AG08395 (cell line): ENCODE measurements around the gene CKS1B.

Source experiments
- DNase-seq: peaks from one replicate; pipeline ENCODE4 v3.0.0; 2012; ENCODE audit warnings: mixed read lengths, low spot score

CKS1B gene

GRCh38 chr1:155015527-155016230 lies 41.2 kb downstream of the CKS1B start:
- DNase-seq: no peak

GRCh38 chr1:155016231-155016831 lies 41.9 kb downstream of the CKS1B start:
- no peak for DNase-seq

DNA sequence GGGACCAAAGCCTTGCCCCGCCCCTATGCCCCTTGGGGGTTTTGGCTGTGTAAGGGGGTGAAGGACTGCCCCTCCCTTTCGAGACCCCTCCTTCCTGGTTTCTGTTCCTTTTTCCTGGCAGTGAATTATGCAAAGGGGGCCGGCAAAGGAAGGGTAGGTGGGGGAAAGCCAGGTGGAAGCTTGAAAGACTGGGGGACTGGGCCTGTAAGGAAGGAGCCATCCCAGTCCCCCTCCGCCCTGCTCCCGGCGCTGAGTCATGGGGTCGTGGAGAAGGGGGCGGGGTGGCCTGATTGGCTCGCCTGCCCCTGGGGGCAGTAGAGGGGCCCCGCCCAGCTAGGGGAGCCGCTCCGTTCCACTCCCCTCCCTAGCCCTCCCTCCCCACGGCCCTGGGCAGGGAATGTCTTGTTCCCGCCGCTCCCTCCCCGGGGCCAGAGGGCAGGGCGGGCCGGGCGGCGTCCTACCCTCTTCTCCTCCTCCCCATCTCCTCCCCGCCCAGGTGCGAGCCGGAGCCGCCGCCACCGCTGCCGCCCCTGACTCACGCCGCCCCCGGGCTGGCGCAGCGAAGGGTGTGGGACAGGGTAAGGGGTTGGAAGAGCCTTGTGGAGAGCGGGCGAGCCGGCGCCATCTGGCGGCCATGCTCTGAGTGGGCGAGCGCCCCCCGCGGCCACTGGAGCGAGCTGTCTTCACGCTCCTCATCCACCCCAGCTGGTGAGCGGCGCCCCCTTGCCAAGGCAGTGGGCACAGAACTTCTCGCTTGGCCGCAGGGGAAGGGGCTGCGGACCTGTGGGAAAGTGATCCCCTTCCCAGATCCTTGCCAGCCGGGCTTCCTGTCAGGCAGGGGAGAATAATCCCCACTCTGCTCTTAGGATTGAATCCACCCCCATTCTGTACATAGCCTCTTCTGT lies 42.8 kb downstream of the CKS1B start:
- peak; percentile 86 for DNase-seq

GRCh38 chr1:155017946-155018316 lies 43.5 kb downstream of the CKS1B start:
- no peak for DNase-seq

DNA sequence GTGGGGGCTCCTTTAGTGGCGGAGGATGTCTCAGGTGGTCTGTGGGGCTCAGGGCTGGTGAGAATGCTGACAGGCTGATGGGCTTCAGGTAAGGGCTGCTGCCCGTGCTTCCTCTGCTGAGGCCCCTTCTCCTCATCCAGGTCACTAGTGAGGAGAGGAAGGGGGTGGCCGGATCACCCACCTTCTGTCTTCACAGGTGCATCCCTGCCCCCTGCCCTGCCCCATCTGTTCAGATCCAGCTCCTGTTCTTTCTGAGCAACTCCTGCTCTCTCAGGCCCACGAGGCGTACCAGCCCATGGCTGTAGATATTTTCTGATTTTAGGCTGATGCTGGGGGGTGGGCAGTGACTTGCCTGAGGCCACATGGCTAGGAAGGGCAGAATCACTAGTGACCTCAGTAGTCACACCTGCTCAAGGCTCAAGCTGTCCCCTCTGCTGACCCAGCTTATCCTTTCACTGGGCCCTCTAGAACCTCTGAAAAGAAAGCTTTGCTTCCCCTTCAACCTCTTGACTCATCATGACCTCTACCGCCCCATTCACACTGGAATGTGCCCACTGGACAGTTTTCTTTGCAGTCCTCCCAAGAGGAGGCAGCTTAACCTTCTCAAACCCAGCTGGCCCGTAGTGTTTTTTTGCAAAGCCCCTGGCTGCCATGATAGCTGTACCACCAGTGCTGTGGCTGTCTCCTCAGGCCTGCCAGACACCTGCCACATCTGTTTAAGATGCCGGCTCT lies 44.3 kb downstream of the CKS1B start:
- no peak for DNase-seq

GRCh38 chr1:155019377-155020245 lies 45.1 kb downstream of the CKS1B start:
- no peak for DNase-seq

- DNase-seq: no peak
Measured at GRCh38 chr1:155022136-155022926, 47.9 kb downstream of the CKS1B start.

- DNase-seq: no peak
Measured at GRCh38 chr1:155022927-155023236, 48.4 kb downstream of the CKS1B start.

GRCh38 chr1:155023627-155024026 lies 49.1 kb downstream of the CKS1B start:
- no peak for DNase-seq

- no peak for DNase-seq
Measured at GRCh38 chr1:155024315-155024714, 49.8 kb downstream of the CKS1B start.

GRCh38 chr1:155026154-155026553 lies 51.7 kb downstream of the CKS1B start:
- no peak for DNase-seq

DNA sequence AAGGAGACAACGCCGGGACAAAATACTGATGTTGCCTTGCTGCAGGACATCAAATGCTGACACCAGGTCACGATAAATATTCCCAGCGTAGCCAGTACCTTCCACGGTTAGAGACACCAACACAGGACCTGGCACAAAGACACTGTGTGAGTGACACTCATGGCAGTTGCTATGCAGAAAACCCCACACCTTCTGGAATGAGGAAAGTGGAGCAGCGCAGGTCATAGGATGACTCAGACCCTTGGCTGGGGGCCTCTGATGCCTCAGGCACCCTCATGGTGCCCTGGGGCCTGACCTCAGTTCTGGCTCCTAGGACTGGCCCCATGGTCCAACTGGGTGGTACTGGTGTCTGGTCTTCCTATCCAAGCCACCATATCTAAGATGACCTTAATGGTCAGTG lies 52.1 kb downstream of the CKS1B start:
- peak; percentile 36 for DNase-seq
